ENCODE data around the gene TSHZ2. TPM values are rescaled to one million over a fixed set of nuclear protein-coding genes. Genes with fewer than 3 reads are reported as not detected.

The TSHZ2 gene
- total RNA-seq, 4 donors from 2014 or later, result 1.9 to 12.9 (median 5.0) TPM

GRCh38 chr20:53017206-53017605, 45.0 kb downstream of the TSHZ2 start:
- no peaks in the 10 kb centered on the region for H3K27me3 ChIP-seq
- TF ChIP-seq POLR2A (IDR thresholded peaks at IDR 0.05) (no peak), POLR2AphosphoS5 (IDR thresholded peaks at IDR 0.05) (no peak), CTCF (IDR thresholded peaks at IDR 0.05) (no peak), EP300 (IDR thresholded peaks at IDR 0.05; ENCODE audit: low read depth) (no peak)
- WGBS, 2 donors (ENCODE audit: low coverage in 1 of 2), result 71 to 81% methylated on average over 3 to 4 of the region's 4 CpGs
- DNase-seq, result no peak
- in situ Hi-C loops (cut with MboI; ENCODE audit: low pct_ligation_motif_present in 1 of 4, low pct_unique_long_range_greater_than_20kb in 1 of 4, low sequenced_read_pairs in 3 of 4), result no loop called here
- no peaks in the 10 kb centered on the region for H3K36me3 ChIP-seq
- no peaks in the 10 kb centered on the region for H3K9me3 ChIP-seq
- no peaks in the 10 kb centered on the region for H3K4me1 ChIP-seq
- H3K27ac ChIP-seq, result no peak overlapping the region
- intact Hi-C loops (cut with DNase I; ENCODE audit: low total_unique reads), result no loop called here
- no peak overlapping the region for H3K4me3 ChIP-seq

- TF ChIP-seq CTCF (IDR thresholded peaks at IDR 0.05) (no peak), EP300 (IDR thresholded peaks at IDR 0.05; ENCODE audit: low read depth) (no peak)
- intact Hi-C loops (cut with DNase I; ENCODE audit: low total_unique reads) (no loop called here), in situ Hi-C loops (cut with MboI; ENCODE audit: low pct_ligation_motif_present in 1 of 4, low pct_unique_long_range_greater_than_20kb in 1 of 4, low sequenced_read_pairs in 3 of 4) (no loop called here)
- H3K4me1 ChIP-seq, result no peaks in the 10 kb centered on the region
- WGBS, 2 donors (ENCODE audit: low coverage in 1 of 2), result 40 to 56% methylated on average over 1 to 6 of the region's 6 CpGs
- DNase-seq, result no peak
- no peaks in the 10 kb centered on the region for H3K36me3 ChIP-seq
- no peaks in the 10 kb centered on the region for H3K27me3 ChIP-seq
- no peak overlapping the region for H3K4me3 ChIP-seq
- H3K9me3 ChIP-seq, result no peaks in the 10 kb centered on the region
- H3K27ac ChIP-seq, result no peak overlapping the region
Measured at GRCh38 chr20:53019464-53019863, 47.3 kb downstream of the TSHZ2 start.

- intact Hi-C loops (cut with DNase I; ENCODE audit: low total_unique reads), result no loop called here
- Histone ChIP-seq H3K9me3 (no peaks in the 10 kb centered on the region), H3K4me1 (no peaks in the 10 kb centered on the region), H3K27me3 (no peaks in the 10 kb centered on the region), H3K4me3 (no peak overlapping the region), H3K36me3 (no peaks in the 10 kb centered on the region), H3K27ac (no peak overlapping the region)
- in situ Hi-C loops (cut with MboI; ENCODE audit: low pct_ligation_motif_present in 1 of 4, low pct_unique_long_range_greater_than_20kb in 1 of 4, low sequenced_read_pairs in 3 of 4), result no loop called here
- DNase-seq, result no peak
- 67 to 86% methylated on average over 4 of the region's 4 CpGs for WGBS, 2 donors (ENCODE audit: low coverage in 1 of 2)
- no peak for TF ChIP-seq POLR2AphosphoS5 (IDR thresholded peaks at IDR 0.05)
- no peak for TF ChIP-seq CTCF (IDR thresholded peaks at IDR 0.05)
- no peak for TF ChIP-seq EP300 (IDR thresholded peaks at IDR 0.05; ENCODE audit: low read depth)
- TF ChIP-seq POLR2A (IDR thresholded peaks at IDR 0.05), result no peak
Measured at GRCh38 chr20:53020376-53020775, 48.2 kb downstream of the TSHZ2 start.

- intact Hi-C loops (cut with DNase I; ENCODE audit: low total_unique reads), result no loop called here
- no peaks in the 10 kb centered on the region for H3K9me3 ChIP-seq
Measured at GRCh38 chr20:53020834-53021233, 48.7 kb downstream of the TSHZ2 start.

More at GRCh38 chr20:53020834-53021233, 48.7 kb downstream of the TSHZ2 start:
- Histone ChIP-seq H3K27me3 (no peaks in the 10 kb centered on the region), H3K36me3 (no peaks in the 10 kb centered on the region), H3K27ac (no peak overlapping the region), H3K4me1 (no peaks in the 10 kb centered on the region), H3K4me3 (no peak overlapping the region)
- no peak for TF ChIP-seq POLR2A (IDR thresholded peaks at IDR 0.05)
- TF ChIP-seq EP300 (IDR thresholded peaks at IDR 0.05; ENCODE audit: low read depth), result no peak
- no peak for TF ChIP-seq POLR2AphosphoS5 (IDR thresholded peaks at IDR 0.05)
- no peak for TF ChIP-seq CTCF (IDR thresholded peaks at IDR 0.05)
- no peak for DNase-seq
- 68% methylated on average over 2 of the region's 2 CpGs; no CpG with 5 or more reads in 1 of the 2 donors for WGBS, 2 donors (ENCODE audit: low coverage in 1 of 2)
- in situ Hi-C loops (cut with MboI; ENCODE audit: low pct_ligation_motif_present in 1 of 4, low pct_unique_long_range_greater_than_20kb in 1 of 4, low sequenced_read_pairs in 3 of 4), result no loop called here
